ENCODE data around the gene ARFGEF3. TPM values are rescaled to one million over a fixed set of nuclear protein-coding genes. Genes with fewer than 3 reads are reported as not detected.

The ARFGEF3 gene
- total RNA-seq, 4 donors from 2014 or later: 8.9 to 12.0 (median 10.5) TPM

- Histone ChIP-seq H3K4me3 (no peak overlapping the region), H3K27me3 (no peaks in the 10 kb centered on the region), H3K36me3 (no peaks in the 10 kb centered on the region), H3K9me3 (no peaks in the 10 kb centered on the region), H3K27ac (no peak overlapping the region), H3K4me1 (peaks cover 0 to 14% (median 7%) of the 10 kb centered on the region in 4 donors)
- TF ChIP-seq POLR2A (IDR thresholded peaks at IDR 0.05) (no peak), CTCF (IDR thresholded peaks at IDR 0.05) (no peak)
- DNase-seq: no peak
Measured at GRCh38 chr6:138159246-138159645, 2.5 kb upstream of the ARFGEF3 start.

DNA sequence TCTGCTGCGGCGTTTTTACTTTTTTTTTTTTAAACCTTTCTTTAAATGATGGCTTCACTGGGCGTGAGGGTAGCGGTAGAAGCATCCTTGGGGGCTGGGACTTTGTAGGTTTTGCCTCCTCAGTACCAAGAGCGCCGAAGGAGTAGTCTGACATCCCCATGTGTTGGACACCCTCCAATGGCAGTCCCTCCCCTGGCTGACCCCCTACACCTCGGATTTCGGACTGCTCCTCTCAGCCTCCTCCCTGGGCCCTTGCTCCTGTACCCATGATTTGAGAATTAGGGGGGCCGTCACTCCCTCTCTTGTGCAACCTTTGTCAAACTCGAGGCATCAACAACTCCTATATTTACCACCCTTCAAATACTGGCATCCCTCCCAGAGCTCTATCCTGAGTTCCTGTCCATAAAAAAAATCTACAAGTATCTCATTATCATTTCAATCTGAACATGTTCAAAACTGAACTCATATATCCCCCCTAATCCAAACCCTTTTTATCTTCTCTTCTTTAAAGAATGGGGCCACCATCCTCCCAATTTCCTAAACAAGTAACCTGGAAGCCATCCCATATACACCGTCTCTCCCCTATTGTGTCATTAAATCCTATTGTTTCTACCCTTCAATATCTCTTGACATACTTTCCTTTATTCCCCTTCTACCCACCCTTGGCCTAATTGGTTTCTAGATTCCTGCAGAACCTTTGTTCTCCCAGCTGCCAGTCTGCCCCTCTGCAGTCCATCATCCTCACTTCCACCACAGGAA lies 1.2 kb upstream of the ARFGEF3 start:
- H3K4me1 ChIP-seq: peaks cover 0 to 14% (median 7%) of the 10 kb centered on the region in 4 donors
- no peaks in the 10 kb centered on the region for H3K36me3 ChIP-seq
- DNase-seq: no peak
- H3K4me3 ChIP-seq: no peak overlapping the region
- no peak overlapping the region for H3K27ac ChIP-seq
- H3K27me3 ChIP-seq: no peaks in the 10 kb centered on the region
- no peaks in the 10 kb centered on the region for H3K9me3 ChIP-seq
- no peak for TF ChIP-seq CTCF (IDR thresholded peaks at IDR 0.05)
- TF ChIP-seq POLR2A (IDR thresholded peaks at IDR 0.05): no peak

GRCh38 chr6:138161088-138161337 lies 726 bp upstream of the ARFGEF3 start:
- Histone ChIP-seq H3K4me3 (peak overlapping the region in 2 of 4 donors; percentile 71), H3K9me3 (no peaks in the 10 kb centered on the region), H3K36me3 (no peaks in the 10 kb centered on the region), H3K27me3 (no peaks in the 10 kb centered on the region), H3K27ac (peak overlapping the region in 1 of 4 donors; percentile 48), H3K4me1 (peaks cover 0 to 14% (median 7%) of the 10 kb centered on the region in 4 donors)
- no peak for TF ChIP-seq POLR2A (IDR thresholded peaks at IDR 0.05)
- no peak for TF ChIP-seq CTCF (IDR thresholded peaks at IDR 0.05)
- DNase-seq: no peak

- peak in 1 of 3 donors; percentile 64 for DNase-seq
- no peaks in the 10 kb centered on the region for H3K36me3 ChIP-seq
- H3K27ac ChIP-seq: peak overlapping the region in 3 of 4 donors; percentile 48 to 68 (median 63)
- no peaks in the 10 kb centered on the region for H3K9me3 ChIP-seq
- TF ChIP-seq POLR2A (IDR thresholded peaks at IDR 0.05): no peak
- no peak for TF ChIP-seq CTCF (IDR thresholded peaks at IDR 0.05)
- peaks cover 0 to 14% (median 7%) of the 10 kb centered on the region in 4 donors for H3K4me1 ChIP-seq
- H3K4me3 ChIP-seq: peak overlapping the region; percentile 38 to 71 (median 60)
- no peaks in the 10 kb centered on the region for H3K27me3 ChIP-seq
Measured at GRCh38 chr6:138162111-138162954, 594 bp downstream of the ARFGEF3 start.

DNA sequence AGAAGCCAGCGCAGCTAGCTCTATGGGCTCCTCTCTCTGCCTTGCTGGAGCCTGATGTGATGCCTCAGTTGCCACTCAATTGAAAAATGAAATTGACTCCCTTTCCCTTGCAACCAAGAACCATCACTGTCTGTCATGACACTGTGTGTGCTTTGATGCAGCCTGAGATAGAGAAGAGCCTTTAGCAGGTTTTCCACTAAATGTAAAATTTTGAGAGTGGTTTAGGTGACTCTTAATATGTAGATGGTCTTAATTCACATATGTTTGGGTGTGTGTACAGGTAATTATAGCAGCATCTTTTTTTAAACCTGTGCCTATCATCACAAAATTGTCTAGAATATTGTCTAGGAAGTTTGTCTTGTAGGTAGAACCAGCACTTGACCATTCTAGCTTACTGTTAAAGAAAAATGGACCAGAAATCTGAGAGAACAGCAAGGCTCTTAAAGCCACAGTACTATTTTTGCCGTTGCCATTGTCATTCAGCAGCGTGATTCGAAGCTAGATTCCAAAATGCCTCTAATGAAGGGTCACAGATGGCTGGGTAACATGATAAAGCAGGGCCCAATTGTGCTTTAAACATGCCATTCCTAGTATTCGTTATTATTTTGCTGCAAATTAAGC lies 1.3 kb downstream of the ARFGEF3 start:
- Histone ChIP-seq H3K9me3 (no peaks in the 10 kb centered on the region), H3K36me3 (no peaks in the 10 kb centered on the region), H3K4me1 (peaks cover 0 to 14% (median 7%) of the 10 kb centered on the region in 4 donors), H3K27me3 (no peaks in the 10 kb centered on the region), H3K4me3 (peak overlapping the region in 2 of 4 donors; percentile 38 to 71), H3K27ac (no peak overlapping the region)
- DNase-seq: no peak
- TF ChIP-seq POLR2A (IDR thresholded peaks at IDR 0.05): no peak
- TF ChIP-seq CTCF (IDR thresholded peaks at IDR 0.05): no peak
